SU-DHL-6 (cell line): ENCODE measurements around the gene CIP2A.

Experiments used
- H2AFZ ChIP-seq: fragments of 200-600 bp; sonication (generic); 2 replicates; pipeline ENCODE4 v1.6.1; 2014; ENCODE audit warnings: low read depth, mild to moderate bottlenecking, moderate library complexity, mixed read lengths, antibody characterized with exemption, low read length; ENCODE audit not compliant: severe bottlenecking
- H3F3A ChIP-seq: fragments of 200-600 bp; shearing (Covaris generic); 2 replicates; pipeline ENCODE4 v1.6.0; 2016; ENCODE audit warnings: antibody characterized with exemption, mild to moderate bottlenecking; ENCODE audit not compliant: insufficient read depth
- H3K27ac ChIP-seq: fragments of 200-600 bp; sonication (generic); 2 replicates; pipeline ENCODE4 v1.5.1; 2016; ENCODE audit warnings: low read depth, mild to moderate bottlenecking, low read length, moderate library complexity, mixed read lengths
- H3K27me3 ChIP-seq: fragments of 200-600 bp; sonication (generic), shearing (Covaris generic); 2 replicates; pipeline ENCODE4 v1.6.0; 2014; ENCODE audit warnings: mild to moderate bottlenecking, low read length
- H3K36me3 ChIP-seq: fragments of 200-600 bp; sonication (generic); 2 replicates; pipeline ENCODE4 v1.6.1; 2014; ENCODE audit warnings: mild to moderate bottlenecking, low read length, mixed read lengths
- H3K4me2 ChIP-seq: fragments of 300-600, 200-600 bp; shearing (Covaris generic), sonication (generic); 2 replicates; pipeline ENCODE4 v1.6.0; 2014; ENCODE audit warnings: low read length, low read depth, mild to moderate bottlenecking; ENCODE audit not compliant: poor library complexity, severe bottlenecking
- H3K4me3 ChIP-seq: fragments of 200-600 bp; sonication (generic); 2 replicates; pipeline ENCODE4 v1.5.1; 2014; ENCODE audit warnings: antibody characterized with exemption, low read length, mild to moderate bottlenecking, mixed read lengths; ENCODE audit not compliant: insufficient read depth, poor library complexity, severe bottlenecking
- H3K79me2 ChIP-seq: fragments of 200-600 bp; sonication (generic); 2 replicates; pipeline ENCODE4 v1.6.1; 2014; ENCODE audit warnings: mild to moderate bottlenecking, low read length, moderate library complexity; ENCODE audit not compliant: insufficient read depth
- H3K9ac ChIP-seq: fragments of 200-600 bp; sonication (generic); 2 replicates; pipeline ENCODE4 v1.7.0; 2014; ENCODE audit warnings: mild to moderate bottlenecking, low read length
- H3K9me2 ChIP-seq: fragments of 200-600 bp; sonication (generic); replicated peaks from 2 replicates; pipeline ENCODE4 v1.6.1; 2014; ENCODE audit warnings: low read length; ENCODE audit not compliant: insufficient read depth
- H3K9me3 ChIP-seq: fragments of 200-600 bp; sonication (generic); 2 replicates; pipeline ENCODE4 v1.6.1; 2014; ENCODE audit warnings: low read length, mixed read lengths; ENCODE audit not compliant: insufficient read depth
- H4K20me1 ChIP-seq: fragments of 200-600 bp; sonication (generic); 2 replicates; pipeline ENCODE4 v1.6.1; 2014; ENCODE audit warnings: low read depth, mild to moderate bottlenecking, antibody characterized with exemption, low read length, moderate library complexity, mixed read lengths
- EZH2phosphoT487 ChIP-seq: fragments of 200-600 bp; sonication (generic), shearing (Covaris generic); conservative IDR thresholded peaks from 2 replicates; pipeline ENCODE4 v1.6.1; 2018; ENCODE audit warnings: mild to moderate bottlenecking, antibody characterized with exemption, low read length, moderate library complexity, mixed read lengths
- TF ChIP-seq, protein P1 (sequence below): fragments of 200-600 bp; sonication (generic); IDR thresholded peaks from one replicate; pipeline ENCODE4 v1.5.1; 2017; ENCODE audit warnings: antibody characterized with exemption, mild to moderate bottlenecking, low read length, moderate library complexity; ENCODE audit not compliant: insufficient read depth, poor library complexity, severe bottlenecking

Gene CIP2A

DNA sequence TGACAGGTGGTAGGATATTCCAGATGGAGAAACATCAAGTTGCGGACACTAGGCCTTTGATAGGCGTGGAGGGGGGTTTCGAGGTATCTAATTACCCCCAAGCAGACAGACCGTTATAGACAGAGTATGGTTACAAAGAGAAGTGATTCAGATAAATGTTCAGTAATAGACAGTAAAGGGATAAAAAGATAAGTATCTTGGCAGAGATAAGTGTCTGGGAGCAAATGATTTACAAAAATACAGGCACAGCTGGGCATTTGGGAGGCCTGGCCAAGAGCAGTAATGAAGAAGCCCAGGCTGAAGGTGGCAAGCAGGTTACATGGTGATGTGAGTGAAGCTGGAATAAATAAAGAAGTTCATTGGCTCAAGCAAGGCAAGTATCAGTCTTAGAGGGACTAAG, 78.2 kb downstream of the CIP2A start:
- Histone ChIP-seq H3K9me2 (no peaks in the 10 kb centered on the region), H2AFZ (no peak overlapping the region), H4K20me1 (no peaks in the 10 kb centered on the region), H3K4me3 (no peak overlapping the region), H3K9me3 (no peaks in the 10 kb centered on the region), H3K9ac (no peak overlapping the region), H3K36me3 (no peaks in the 10 kb centered on the region), H3K27me3 (no peaks in the 10 kb centered on the region), H3K4me2 (no peak overlapping the region), H3F3A (no peaks in the 10 kb centered on the region), H3K27ac (no peak overlapping the region), H3K79me2 (no peaks in the 10 kb centered on the region)
- TF ChIP-seq, protein P1, sequence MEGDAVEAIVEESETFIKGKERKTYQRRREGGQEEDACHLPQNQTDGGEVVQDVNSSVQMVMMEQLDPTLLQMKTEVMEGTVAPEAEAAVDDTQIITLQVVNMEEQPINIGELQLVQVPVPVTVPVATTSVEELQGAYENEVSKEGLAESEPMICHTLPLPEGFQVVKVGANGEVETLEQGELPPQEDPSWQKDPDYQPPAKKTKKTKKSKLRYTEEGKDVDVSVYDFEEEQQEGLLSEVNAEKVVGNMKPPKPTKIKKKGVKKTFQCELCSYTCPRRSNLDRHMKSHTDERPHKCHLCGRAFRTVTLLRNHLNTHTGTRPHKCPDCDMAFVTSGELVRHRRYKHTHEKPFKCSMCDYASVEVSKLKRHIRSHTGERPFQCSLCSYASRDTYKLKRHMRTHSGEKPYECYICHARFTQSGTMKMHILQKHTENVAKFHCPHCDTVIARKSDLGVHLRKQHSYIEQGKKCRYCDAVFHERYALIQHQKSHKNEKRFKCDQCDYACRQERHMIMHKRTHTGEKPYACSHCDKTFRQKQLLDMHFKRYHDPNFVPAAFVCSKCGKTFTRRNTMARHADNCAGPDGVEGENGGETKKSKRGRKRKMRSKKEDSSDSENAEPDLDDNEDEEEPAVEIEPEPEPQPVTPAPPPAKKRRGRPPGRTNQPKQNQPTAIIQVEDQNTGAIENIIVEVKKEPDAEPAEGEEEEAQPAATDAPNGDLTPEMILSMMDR: no peak
- no peak for TF ChIP-seq EZH2phosphoT487

GRCh38 chr3:108510496-108510895, 78.7 kb downstream of the CIP2A start, which contains the start of gene MYH15:
TSS of gene MYH15 (minus strand) at chr3:108510596. CDS start at chr3:108510530, 66 bp downstream.
- Histone ChIP-seq H3K27ac (no peak within 1 kb of the TSS), H4K20me1 (no peaks in the 10 kb centered on the region), H3K9ac (no peak within 1 kb of the TSS), H3F3A (no peaks in the 10 kb centered on the region), H3K9me2 (no peaks in the 10 kb centered on the region), H3K4me2 (no peak within 1 kb of the TSS), H3K36me3 (no peaks in the 10 kb centered on the region), H3K9me3 (no peaks in the 10 kb centered on the region), H2AFZ (no peak within 1 kb of the TSS), H3K79me2 (no peaks in the 10 kb centered on the region), H3K4me3 (no peak within 1 kb of the TSS), H3K27me3 (no peaks in the 10 kb centered on the region)
- TF ChIP-seq, protein P1: no peak
- no peak for TF ChIP-seq EZH2phosphoT487

GRCh38 chr3:108509871-108510270, 79.4 kb downstream of the CIP2A start:
- no peak for TF ChIP-seq EZH2phosphoT487
- TF ChIP-seq, protein P1: no peak
- H4K20me1 ChIP-seq: no peaks in the 10 kb centered on the region
- H3K4me2 ChIP-seq: no peak overlapping the region
- H3K4me3 ChIP-seq: no peak overlapping the region
- H3K79me2 ChIP-seq: no peaks in the 10 kb centered on the region
- H3K27me3 ChIP-seq: no peaks in the 10 kb centered on the region
- H3K9me2 ChIP-seq: no peaks in the 10 kb centered on the region
- no peak overlapping the region for H3K27ac ChIP-seq
- no peak overlapping the region for H3K9ac ChIP-seq
- H2AFZ ChIP-seq: no peak overlapping the region
- no peaks in the 10 kb centered on the region for H3K36me3 ChIP-seq
- H3K9me3 ChIP-seq: no peaks in the 10 kb centered on the region
- H3F3A ChIP-seq: no peaks in the 10 kb centered on the region
